Measurements from ENCODE around the gene EPN3.

Gene EPN3

DNA sequence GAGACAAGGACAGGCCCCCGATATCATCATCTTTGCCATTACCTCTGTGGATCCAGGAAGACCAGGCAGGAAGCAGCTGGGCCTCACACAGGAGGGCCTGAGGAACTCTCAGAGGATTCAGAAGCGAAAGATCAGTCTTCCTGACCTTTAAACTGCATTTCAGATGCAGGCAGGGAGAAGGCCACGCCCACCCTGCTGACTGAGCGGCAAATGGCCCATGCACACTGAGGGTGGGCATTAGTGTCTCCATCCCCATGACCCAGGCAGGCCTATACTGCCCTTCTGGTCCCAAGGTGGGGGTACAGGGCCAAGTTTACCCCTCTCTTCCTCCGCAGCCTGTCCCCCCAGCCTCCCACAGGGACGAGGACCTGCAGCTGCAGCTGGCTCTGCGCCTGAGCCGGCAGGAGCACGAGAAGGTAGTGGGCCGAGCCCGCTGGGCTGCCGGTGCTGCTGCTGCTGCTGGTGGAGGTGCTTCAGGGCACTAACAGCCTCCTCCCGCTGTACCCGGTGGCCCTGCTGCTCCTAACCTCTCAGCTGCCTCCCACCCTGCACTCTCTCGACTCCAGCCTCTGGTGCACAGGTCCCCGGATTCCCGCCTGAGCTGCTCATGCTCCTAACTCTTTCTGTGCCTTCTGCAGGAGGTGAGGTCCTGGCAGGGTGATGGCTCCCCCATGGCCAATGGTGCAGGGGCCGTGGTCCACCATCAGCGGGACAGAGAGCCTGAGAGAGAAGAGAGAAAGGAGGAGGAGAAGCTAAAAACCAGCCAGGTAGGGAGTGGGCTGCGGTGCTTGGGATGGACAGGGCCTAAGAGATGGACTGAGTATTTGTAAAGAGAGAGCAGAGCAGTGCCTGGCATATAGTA lies 6.2 kb downstream of the EPN3 start:
- H3K36me3 ChIP-seq (ENCODE audit: insufficient read depth, low read length): no peaks in the 10 kb centered on the region
- H4K20me1 ChIP-seq (ENCODE audit: insufficient read depth, low read length, poor library complexity, severe bottlenecking): no peaks in the 10 kb centered on the region
- H3K4me2 ChIP-seq (ENCODE audit: low read depth, low read length, poor library complexity, severe bottlenecking): no peak overlapping the region
- no peak overlapping the region for H3K4me3 ChIP-seq (ENCODE audit: low read length, poor library complexity, severe bottlenecking)
- H3K4me1 ChIP-seq (ENCODE audit: insufficient read depth, low read length, poor library complexity, severe bottlenecking): peaks cover 17% of the 10 kb centered on the region
- no peaks in the 10 kb centered on the region for H3F3A ChIP-seq (ENCODE audit: low read depth)
- TF ChIP-seq, protein P1, sequence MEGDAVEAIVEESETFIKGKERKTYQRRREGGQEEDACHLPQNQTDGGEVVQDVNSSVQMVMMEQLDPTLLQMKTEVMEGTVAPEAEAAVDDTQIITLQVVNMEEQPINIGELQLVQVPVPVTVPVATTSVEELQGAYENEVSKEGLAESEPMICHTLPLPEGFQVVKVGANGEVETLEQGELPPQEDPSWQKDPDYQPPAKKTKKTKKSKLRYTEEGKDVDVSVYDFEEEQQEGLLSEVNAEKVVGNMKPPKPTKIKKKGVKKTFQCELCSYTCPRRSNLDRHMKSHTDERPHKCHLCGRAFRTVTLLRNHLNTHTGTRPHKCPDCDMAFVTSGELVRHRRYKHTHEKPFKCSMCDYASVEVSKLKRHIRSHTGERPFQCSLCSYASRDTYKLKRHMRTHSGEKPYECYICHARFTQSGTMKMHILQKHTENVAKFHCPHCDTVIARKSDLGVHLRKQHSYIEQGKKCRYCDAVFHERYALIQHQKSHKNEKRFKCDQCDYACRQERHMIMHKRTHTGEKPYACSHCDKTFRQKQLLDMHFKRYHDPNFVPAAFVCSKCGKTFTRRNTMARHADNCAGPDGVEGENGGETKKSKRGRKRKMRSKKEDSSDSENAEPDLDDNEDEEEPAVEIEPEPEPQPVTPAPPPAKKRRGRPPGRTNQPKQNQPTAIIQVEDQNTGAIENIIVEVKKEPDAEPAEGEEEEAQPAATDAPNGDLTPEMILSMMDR (conservative IDR thresholded peaks at IDR 0.05; ENCODE audit: low read length): no peak
- TF ChIP-seq EZH2phosphoT487 (IDR thresholded peaks at IDR 0.05; ENCODE audit: borderline replicate concordance): no peak
- H3K9me3 ChIP-seq (ENCODE audit: insufficient read depth, low read depth, low read length): no peaks in the 10 kb centered on the region
- H2AFZ ChIP-seq (ENCODE audit: low read length): no peak overlapping the region
- H3K9ac ChIP-seq (ENCODE audit: low read depth, low read length, poor library complexity, severe bottlenecking): no peak overlapping the region
- H3K9me2 ChIP-seq (replicated peaks; ENCODE audit: low read depth, low read length): no peaks in the 10 kb centered on the region
- H3K27me3 ChIP-seq (ENCODE audit: insufficient read depth, low read length, poor library complexity, severe bottlenecking): no peaks in the 10 kb centered on the region
- no peaks in the 10 kb centered on the region for H3K79me2 ChIP-seq (ENCODE audit: insufficient read depth, low read length)

DNA sequence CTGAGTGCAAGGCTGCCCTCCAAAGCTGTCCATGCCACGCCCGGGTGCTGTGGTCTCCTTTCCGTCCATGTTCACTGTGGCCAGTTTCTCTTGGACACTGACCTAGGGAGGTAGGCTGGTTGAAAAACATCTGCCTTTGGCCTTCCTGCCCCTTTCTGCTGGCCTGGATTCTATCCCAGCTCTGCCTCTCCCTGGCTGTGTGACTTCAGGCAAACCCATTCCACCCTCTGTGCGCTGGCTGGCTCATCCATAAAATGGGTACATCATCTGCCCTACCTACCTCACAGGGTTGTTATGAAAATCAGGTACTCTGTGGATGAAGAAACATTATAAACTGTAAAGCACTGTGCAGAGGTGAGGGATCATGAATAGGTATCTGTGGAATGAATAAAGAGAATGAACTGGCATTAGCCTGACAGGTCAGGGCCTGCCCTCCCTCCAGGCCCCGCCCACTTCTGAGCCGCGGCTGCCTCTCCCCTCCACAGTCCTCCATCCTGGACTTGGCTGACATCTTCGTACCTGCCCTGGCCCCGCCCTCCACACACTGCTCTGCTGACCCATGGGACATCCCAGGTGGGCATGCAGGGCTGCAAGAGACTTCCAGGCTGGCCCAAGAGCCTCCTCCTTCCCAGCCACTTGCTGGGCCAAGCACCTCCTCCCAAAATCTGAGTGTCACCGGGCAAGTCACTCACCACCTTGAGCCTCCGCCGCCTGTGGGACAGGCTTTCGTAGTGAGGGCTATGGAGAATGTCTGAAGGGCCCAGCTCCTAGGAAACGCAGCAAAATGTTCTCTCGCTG lies 7.4 kb downstream of the EPN3 start:
- no peaks in the 10 kb centered on the region for H3F3A ChIP-seq (ENCODE audit: low read depth)
- no peak overlapping the region for H3K4me2 ChIP-seq (ENCODE audit: low read depth, low read length, poor library complexity, severe bottlenecking)
- no peaks in the 10 kb centered on the region for H3K79me2 ChIP-seq (ENCODE audit: insufficient read depth, low read length)
- no peak overlapping the region for H3K4me3 ChIP-seq (ENCODE audit: low read length, poor library complexity, severe bottlenecking)
- TF ChIP-seq, protein P1 (conservative IDR thresholded peaks at IDR 0.05; ENCODE audit: low read length): no peak
- TF ChIP-seq EZH2phosphoT487 (IDR thresholded peaks at IDR 0.05; ENCODE audit: borderline replicate concordance): no peak
- H3K9me3 ChIP-seq (ENCODE audit: insufficient read depth, low read depth, low read length): no peaks in the 10 kb centered on the region
- no peaks in the 10 kb centered on the region for H4K20me1 ChIP-seq (ENCODE audit: insufficient read depth, low read length, poor library complexity, severe bottlenecking)
- H3K9me2 ChIP-seq (replicated peaks; ENCODE audit: low read depth, low read length): no peaks in the 10 kb centered on the region
- H2AFZ ChIP-seq (ENCODE audit: low read length): no peak overlapping the region
- H3K4me1 ChIP-seq (ENCODE audit: insufficient read depth, low read length, poor library complexity, severe bottlenecking): peaks cover 17% of the 10 kb centered on the region
- H3K27me3 ChIP-seq (ENCODE audit: insufficient read depth, low read length, poor library complexity, severe bottlenecking): no peaks in the 10 kb centered on the region
- H3K9ac ChIP-seq (ENCODE audit: low read depth, low read length, poor library complexity, severe bottlenecking): no peak overlapping the region
- no peaks in the 10 kb centered on the region for H3K36me3 ChIP-seq (ENCODE audit: insufficient read depth, low read length)

DNA sequence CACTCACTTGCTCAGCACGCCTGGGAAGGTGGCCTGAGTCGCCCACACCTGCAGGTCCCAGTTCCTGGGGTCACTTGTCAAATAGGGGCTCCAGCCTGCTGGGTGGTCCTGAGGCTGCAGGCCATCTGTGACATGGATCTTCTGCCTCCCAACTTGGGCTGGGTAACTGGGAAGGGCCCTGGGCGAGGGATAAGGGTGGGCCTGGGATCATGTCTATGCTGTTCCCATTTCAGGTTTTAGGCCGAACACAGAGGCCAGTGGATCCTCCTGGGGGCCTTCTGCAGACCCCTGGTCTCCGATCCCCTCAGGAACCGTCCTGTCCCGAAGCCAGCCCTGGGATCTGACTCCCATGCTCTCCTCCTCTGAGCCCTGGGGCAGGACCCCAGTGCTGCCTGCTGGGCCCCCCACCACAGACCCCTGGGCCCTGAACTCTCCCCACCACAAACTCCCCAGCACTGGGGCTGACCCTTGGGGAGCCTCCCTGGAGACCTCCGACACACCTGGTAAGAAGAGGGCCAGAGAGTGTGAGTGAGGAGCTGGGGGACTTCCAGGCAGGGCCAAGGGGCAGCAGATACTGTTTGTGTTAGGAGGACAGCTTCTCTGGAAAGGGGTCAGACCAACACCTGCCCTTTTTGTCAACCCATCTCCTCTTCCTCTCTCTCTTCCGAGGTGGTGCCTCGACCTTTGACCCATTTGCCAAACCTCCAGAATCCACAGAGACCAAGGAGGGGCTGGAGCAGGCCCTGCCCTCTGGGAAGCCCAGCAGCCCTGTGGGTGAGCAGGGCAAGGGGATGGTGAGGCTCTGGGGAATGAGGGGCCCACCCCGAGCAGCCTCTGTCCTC lies 8.2 kb downstream of the EPN3 start:
- H3K4me3 ChIP-seq (ENCODE audit: low read length, poor library complexity, severe bottlenecking): peak overlapping the region; percentile 75
- H3K36me3 ChIP-seq (ENCODE audit: insufficient read depth, low read length): no peaks in the 10 kb centered on the region
- H3K4me1 ChIP-seq (ENCODE audit: insufficient read depth, low read length, poor library complexity, severe bottlenecking): peaks cover 17% of the 10 kb centered on the region

More for the DNA sequence above, 8.2 kb downstream of the EPN3 start:
- Histone ChIP-seq H3K4me2 (ENCODE audit: low read depth, low read length, poor library complexity, severe bottlenecking) (peak overlapping the region; percentile 87), H3K27me3 (ENCODE audit: insufficient read depth, low read length, poor library complexity, severe bottlenecking) (no peaks in the 10 kb centered on the region), H3K79me2 (ENCODE audit: insufficient read depth, low read length) (no peaks in the 10 kb centered on the region), H3K9ac (ENCODE audit: low read depth, low read length, poor library complexity, severe bottlenecking) (peak overlapping the region; percentile 68), H4K20me1 (ENCODE audit: insufficient read depth, low read length, poor library complexity, severe bottlenecking) (no peaks in the 10 kb centered on the region), H2AFZ (ENCODE audit: low read length) (peak overlapping the region; percentile 89; the same call in 1 of the 2 replicates), H3K9me3 (ENCODE audit: insufficient read depth, low read depth, low read length) (no peaks in the 10 kb centered on the region), H3K9me2 (replicated peaks; ENCODE audit: low read depth, low read length) (no peaks in the 10 kb centered on the region), H3F3A (ENCODE audit: low read depth) (no peaks in the 10 kb centered on the region)
- TF ChIP-seq, protein P1 (conservative IDR thresholded peaks at IDR 0.05; ENCODE audit: low read length): no peak
- TF ChIP-seq EZH2phosphoT487 (IDR thresholded peaks at IDR 0.05; ENCODE audit: borderline replicate concordance): no peak

Data from Loucy (cell line).